GM12865 (cell line): Measurements from ENCODE around the gene ADK.

ENCODE experiments used
- DNase-seq: peaks from one replicate; pipeline ENCODE4 v3.0.0; 2010; ENCODE audit warnings: low read depth
- H3K4me3 ChIP-seq: 2 replicates; pipeline ENCODE4 v1.5.1; 2011; ENCODE audit warnings: mild to moderate bottlenecking, low read depth, low read length, control low read depth
- TF ChIP-seq, protein P1 (sequence below): IDR thresholded peaks from 2 replicates; pipeline ENCODE4 v1.5.1; 2011; ENCODE audit warnings: low read length, control low read depth, low read depth, inconsistent platforms; ENCODE audit not compliant: insufficient read depth; ENCODE audit errors: missing control alignments

The ADK gene

GRCh38 chr10:74419958-74420375 is 268.9 kb downstream of the ADK start:
- no peak overlapping the region for H3K4me3 ChIP-seq
- DNase-seq: peak; percentile 45
- TF ChIP-seq, protein P1, sequence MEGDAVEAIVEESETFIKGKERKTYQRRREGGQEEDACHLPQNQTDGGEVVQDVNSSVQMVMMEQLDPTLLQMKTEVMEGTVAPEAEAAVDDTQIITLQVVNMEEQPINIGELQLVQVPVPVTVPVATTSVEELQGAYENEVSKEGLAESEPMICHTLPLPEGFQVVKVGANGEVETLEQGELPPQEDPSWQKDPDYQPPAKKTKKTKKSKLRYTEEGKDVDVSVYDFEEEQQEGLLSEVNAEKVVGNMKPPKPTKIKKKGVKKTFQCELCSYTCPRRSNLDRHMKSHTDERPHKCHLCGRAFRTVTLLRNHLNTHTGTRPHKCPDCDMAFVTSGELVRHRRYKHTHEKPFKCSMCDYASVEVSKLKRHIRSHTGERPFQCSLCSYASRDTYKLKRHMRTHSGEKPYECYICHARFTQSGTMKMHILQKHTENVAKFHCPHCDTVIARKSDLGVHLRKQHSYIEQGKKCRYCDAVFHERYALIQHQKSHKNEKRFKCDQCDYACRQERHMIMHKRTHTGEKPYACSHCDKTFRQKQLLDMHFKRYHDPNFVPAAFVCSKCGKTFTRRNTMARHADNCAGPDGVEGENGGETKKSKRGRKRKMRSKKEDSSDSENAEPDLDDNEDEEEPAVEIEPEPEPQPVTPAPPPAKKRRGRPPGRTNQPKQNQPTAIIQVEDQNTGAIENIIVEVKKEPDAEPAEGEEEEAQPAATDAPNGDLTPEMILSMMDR: peak; percentile 25

DNA sequence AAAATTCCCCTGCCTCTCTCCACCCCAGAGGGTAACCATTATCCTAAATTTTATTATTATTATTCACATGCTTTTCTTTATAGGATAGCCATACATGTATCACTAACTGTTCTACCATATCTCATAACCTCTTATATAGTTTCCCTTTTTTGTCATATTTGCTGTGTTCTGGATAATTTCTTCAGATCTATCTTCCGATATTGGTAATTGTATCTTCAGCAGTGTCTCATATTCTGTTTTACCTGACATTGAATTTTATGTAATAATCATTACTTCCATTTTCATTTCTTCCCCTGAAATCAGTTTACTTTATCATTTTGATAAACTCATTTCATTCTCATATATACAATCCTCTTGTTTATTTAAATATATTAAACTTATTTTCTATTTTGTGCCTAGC is 273.5 kb downstream of the ADK start:
- TF ChIP-seq, protein P1: no peak
- no peak overlapping the region for H3K4me3 ChIP-seq
- no peak for DNase-seq

- no peak overlapping the region for H3K4me3 ChIP-seq
- no peak for DNase-seq
- TF ChIP-seq, protein P1: no peak
Measured at GRCh38 chr10:74425456-74426001, 274.5 kb downstream of the ADK start.

DNA sequence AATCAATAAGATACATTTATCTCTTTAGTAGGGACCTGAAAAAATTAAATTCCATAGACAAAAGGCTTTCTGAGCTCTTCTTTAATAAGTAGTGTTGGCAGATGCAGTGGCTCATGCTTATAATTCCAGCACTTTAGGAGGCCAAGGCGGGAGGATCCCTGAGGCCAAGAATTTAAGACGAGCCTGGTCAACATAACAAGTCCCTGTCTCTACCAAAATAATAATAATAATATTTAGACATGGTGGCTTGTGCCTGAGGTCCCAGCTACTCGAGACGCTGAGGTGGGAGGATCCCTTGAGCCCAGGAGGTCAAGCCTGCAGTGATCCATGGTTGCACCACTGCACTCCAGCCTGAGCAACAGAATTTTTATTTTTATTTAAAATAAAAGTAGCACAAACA is 280.8 kb downstream of the ADK start:
- H3K4me3 ChIP-seq: no peak overlapping the region
- TF ChIP-seq, protein P1: no peak
- no peak for DNase-seq

DNA sequence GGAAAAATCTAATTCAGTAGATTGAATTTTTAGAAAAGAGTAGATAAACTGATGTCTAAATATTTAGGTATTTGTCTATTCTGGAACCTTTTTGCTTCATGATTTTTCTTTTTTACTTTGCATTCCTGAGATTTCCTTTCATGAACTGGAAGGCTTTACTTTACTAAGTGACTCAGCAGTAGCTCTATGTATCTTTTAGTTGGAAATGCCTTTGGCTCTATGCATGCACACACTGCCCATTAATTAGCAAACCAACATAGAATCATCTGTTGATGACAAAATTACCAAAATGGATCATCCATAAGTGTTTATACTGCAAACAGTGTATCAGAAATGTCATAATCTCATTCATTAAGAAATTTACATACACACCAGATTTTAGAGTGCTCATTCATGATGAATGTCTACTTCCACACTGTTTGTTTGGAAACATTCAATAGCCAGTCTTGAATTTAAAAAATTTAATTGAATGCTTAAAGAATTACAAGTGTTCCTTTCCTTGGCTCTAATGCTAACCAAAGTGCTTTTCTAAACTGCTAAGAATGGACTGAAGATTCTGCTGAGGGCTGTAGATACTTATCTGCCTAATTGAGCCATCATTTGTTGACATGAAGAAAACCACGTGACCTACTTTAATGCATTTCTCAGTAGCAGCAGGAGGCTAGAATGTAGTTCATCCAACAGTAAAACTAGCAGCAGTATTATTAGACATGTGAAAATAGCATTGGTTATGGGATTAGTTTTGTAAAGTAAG is 282.0 kb downstream of the ADK start:
- no peak overlapping the region for H3K4me3 ChIP-seq
- TF ChIP-seq, protein P1: no peak
- DNase-seq: no peak

DNA sequence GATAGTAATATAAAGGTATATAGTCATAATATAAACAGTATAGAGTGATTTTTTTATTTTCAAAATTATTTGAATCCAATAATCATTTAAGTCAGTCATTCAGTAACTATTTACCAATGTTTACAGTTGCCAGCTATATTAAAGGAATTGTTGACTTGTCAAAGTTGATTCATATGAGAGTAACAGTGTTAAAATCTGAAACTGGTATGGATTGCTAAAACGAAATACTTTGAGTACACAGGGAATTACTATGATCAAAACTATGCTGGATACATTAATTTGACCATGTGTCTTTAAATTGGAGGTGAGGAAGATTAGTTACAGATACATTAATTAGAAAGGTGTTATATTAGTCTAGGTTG is 282.6 kb downstream of the ADK start:
- no peak overlapping the region for H3K4me3 ChIP-seq
- DNase-seq: no peak
- TF ChIP-seq, protein P1: no peak

DNA sequence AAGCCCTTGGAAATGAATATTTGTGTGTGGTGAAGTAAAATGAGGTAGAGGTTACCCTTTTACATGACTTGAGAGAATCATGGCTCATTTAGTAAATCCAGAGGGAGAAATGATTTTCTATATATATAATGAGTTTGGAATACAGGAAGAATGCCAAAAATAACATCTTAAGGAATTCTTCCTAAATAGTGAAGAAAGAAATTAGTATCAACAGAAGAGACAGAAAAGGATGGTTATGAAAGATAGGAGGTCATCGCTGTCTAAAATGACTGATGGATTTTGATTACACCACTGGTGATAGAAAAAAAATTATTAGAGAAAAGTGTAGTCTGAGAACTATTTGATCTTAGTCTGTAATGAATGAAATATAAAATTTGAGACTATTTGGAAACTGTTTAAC is 283.0 kb downstream of the ADK start:
- TF ChIP-seq, protein P1: no peak
- no peak for DNase-seq
- no peak overlapping the region for H3K4me3 ChIP-seq
